Prostate gland (tissue), 2 donors: ENCODE measurements around the gene ZNF90. TPM values are rescaled to one million over a fixed set of nuclear protein-coding genes. Genes with fewer than 3 reads are reported as not detected.

Experiments used
- DNase-seq: peaks from one replicate; pipeline ENCODE4 v3.0.0-alpha.2; 2019; ENCODE audit warnings: low spot score
- H3K27ac ChIP-seq, 2 donors: fragments of 200-600 bp; sonication (generic); 2 replicates each; pipeline ENCODE4 v1.5.1; 2017 to 2019
- H3K27me3 ChIP-seq: fragments of 200-600 bp; sonication (generic); replicated peaks from 2 replicates; pipeline ENCODE4 v1.5.1; 2019; ENCODE audit not compliant: insufficient read depth
- H3K36me3 ChIP-seq, 2 donors: fragments of 200-600 bp; sonication (generic); 1 replicate in 1 of 2; 2 replicates in 1 of 2; pipeline versions ENCODE4 v1.5.1 to v1.8.1; 2017 to 2019
- H3K4me1 ChIP-seq: fragments of 200-600 bp; sonication (generic); replicated peaks from 2 replicates; pipeline ENCODE4 v1.5.1; 2019
- H3K4me3 ChIP-seq, 2 donors: fragments of 200-600 bp; sonication (generic); 2 replicates each; pipeline ENCODE4 v1.5.1; 2017 to 2019
- H3K9me3 ChIP-seq: fragments of 200-600 bp; sonication (generic); 2 replicates; pipeline ENCODE4 v1.5.1; 2017
- CTCF ChIP-seq, 4 experiments: fragments of 200-600 bp in 2 of 4; fragments of 450-650 bp in 2 of 4; sonication (generic) in 2 of 4; IDR thresholded peaks; 1 replicate in 3 of 4; 2 replicates in 1 of 4; pipeline ENCODE4 v1.5.1; 2016 to 2019; ENCODE audit warnings: antibody characterized with exemption in 4 of 4, mild to moderate bottlenecking in 2 of 4, moderate library complexity in 2 of 4
- POLR2A ChIP-seq: fragments of 450-650 bp; IDR thresholded peaks from one replicate; pipeline ENCODE4 v1.6.1; 2016; ENCODE audit warnings: antibody characterized with exemption, mild to moderate bottlenecking
- POLR2AphosphoS5 ChIP-seq: sonication (generic); formaldehyde crosslinking; IDR thresholded peaks from one replicate; pipeline ENCODE4 v1.6.1; 2017; ENCODE audit warnings: antibody characterized with exemption
- WGBS: methylation state at CpG from one replicate; pipeline ENCODE4 v1.1.5; 2018; 5-methylcytosine and 5-hydroxymethylcytosine counted together
- intact Hi-C: fragments of 100-400 bp; cut with DNase I; formaldehyde crosslinking; loops from one replicate; pipeline ENCODE4 v1.14.2; 2022
- small RNA-seq, 2 donors: library from RNA; depleted of rRNA; stranded (forward); fragments of <200 nt; gene quantifications; one replicate each; pipeline ENCODE3, GENCODE V24; 2016
- total RNA-seq, 2 donors: library from RNA; depleted of rRNA; stranded (reverse); fragments of >200 nt; gene quantifications; one replicate each; pipeline ENCODE4 v1.1.0, GENCODE V29; 2016

Gene ZNF90
- total RNA-seq, 2 donors from 2014 or later, result 4.1 to 4.5 TPM

- Histone ChIP-seq H3K27me3 (no peaks in the 10 kb centered on the region), H3K9me3 (no peaks in the 10 kb centered on the region), H3K27ac (no peak overlapping the region), H3K4me3 (no peak overlapping the region), H3K36me3 (no peaks in the 10 kb centered on the region), H3K4me1 (no peaks in the 10 kb centered on the region)
- TF ChIP-seq CTCF (IDR thresholded peaks at IDR 0.05), result no peak
- no peak for TF ChIP-seq POLR2A
- no peak for TF ChIP-seq POLR2AphosphoS5
- no peak for DNase-seq
- intact Hi-C loops, result no loop called here
- WGBS, result 86% methylated on average over 1 of the region's 1 CpG
Measured at GRCh38 chr19:20164456-20164855, 86.7 kb downstream of the ZNF90 start.

GRCh38 chr19:20165971-20166592 is 88.3 kb downstream of the ZNF90 start:
- no peak overlapping the region for H3K4me3 ChIP-seq
- intact Hi-C loops, result no loop called here
- no peak for DNase-seq
- H3K36me3 ChIP-seq, result no peaks in the 10 kb centered on the region
- no peak overlapping the region for H3K27ac ChIP-seq
- WGBS, result 56% methylated on average over 7 of the region's 7 CpGs
- no peaks in the 10 kb centered on the region for H3K9me3 ChIP-seq
- TF ChIP-seq CTCF (IDR thresholded peaks at IDR 0.05), result no peak
- no peak for TF ChIP-seq POLR2A
- no peak for TF ChIP-seq POLR2AphosphoS5
- H3K27me3 ChIP-seq, result no peaks in the 10 kb centered on the region
- no peaks in the 10 kb centered on the region for H3K4me1 ChIP-seq

GRCh38 chr19:20167020-20167644 is 89.3 kb downstream of the ZNF90 start, which contains the start of gene ZNF486:
Gene ZNF486, plus strand, starts transcription at chr19:20167214. Its CDS starts 117 bp downstream, at chr19:20167331.
- peak within 1 kb of the TSS; percentile 50 to 52 for H3K4me3 ChIP-seq
- no peaks in the 10 kb centered on the region for H3K4me1 ChIP-seq
- H3K36me3 ChIP-seq, result no peaks in the 10 kb centered on the region
- intact Hi-C loops, result no loop called here
- H3K27ac ChIP-seq, result peak within 1 kb of the TSS; percentile 55 to 57
- WGBS, result under 1% methylated on average over 25 of the region's 25 CpGs
- TF ChIP-seq CTCF (IDR thresholded peaks at IDR 0.05) (no peak), POLR2AphosphoS5 (peak; percentile 79), POLR2A (peak; percentile 66)
- no peaks in the 10 kb centered on the region for H3K9me3 ChIP-seq
- DNase-seq, result peak; percentile 93
- H3K27me3 ChIP-seq, result no peaks in the 10 kb centered on the region

GRCh38 chr19:20167651-20168122 is 89.9 kb downstream of the ZNF90 start:
- H3K4me1 ChIP-seq, result no peaks in the 10 kb centered on the region
- TF ChIP-seq CTCF (IDR thresholded peaks at IDR 0.05) (no peak), POLR2A (no peak), POLR2AphosphoS5 (no peak)
- no peaks in the 10 kb centered on the region for H3K27me3 ChIP-seq
- DNase-seq, result no peak
- WGBS, result 10% methylated on average over 22 of the region's 22 CpGs
- H3K27ac ChIP-seq, result peak overlapping the region; percentile 55 to 57
- no peaks in the 10 kb centered on the region for H3K9me3 ChIP-seq
- H3K36me3 ChIP-seq, result no peaks in the 10 kb centered on the region
- intact Hi-C loops, result no loop called here
- H3K4me3 ChIP-seq, result peak overlapping the region; percentile 50 to 52

Small RNAs within 50 kb of the gene (small RNA-seq; reads per million reads assigned to genes)
- 0 reads per million in 2 donors for gene AC006539.3

Other genes starting within 250 kb of the ZNF90 start
- 10 to 100 TPM; 10.6 to 20.0 TPM for gene ZNF253, start 212.1 kb upstream of the ZNF90 start, total RNA-seq
- gene ZNF93, start 177.1 kb upstream of the ZNF90 start, total RNA-seq, result 1 to 10 TPM; 6.1 to 7.6 TPM
- gene ZNF682, start 38.5 kb upstream of the ZNF90 start, total RNA-seq, result 1 to 10 TPM; 4.3 to 4.9 TPM
- 1 to 10 TPM; 5.0 to 8.7 TPM for gene ZNF486, start 89.2 kb downstream of the ZNF90 start, total RNA-seq